HG03442 (cell line): ENCODE results near the gene UBE2Z.
"Not testable (repeated sequence)": the region's sequence is repeated elsewhere in the genome, so short reads cannot be mapped to it uniquely, and the experiment has no call there.

Experiments
- ATAC-seq: cut with Tn5 transposase; IDR thresholded peaks from one replicate; pipeline ENCODE4 v1.9.1; 2021; ENCODE audit warnings: mild to moderate bottlenecking, moderate library complexity; ENCODE audit not compliant: unreplicated experiment

The UBE2Z gene

GRCh38 chr17:48903401-48903800 lies 4.8 kb upstream of the UBE2Z start:
- no peak for ATAC-seq

- ATAC-seq = no peak
Observed at GRCh38 chr17:48904428-48904827, 3.8 kb upstream of the UBE2Z start.

GRCh38 chr17:48905987-48906515 lies 2.2 kb upstream of the UBE2Z start:
- ATAC-seq = no peak

GRCh38 chr17:48907713-48908046 lies 527 bp upstream of the UBE2Z start:
- no peak for ATAC-seq

GRCh38 chr17:48908853-48909394 lies 717 bp downstream of the UBE2Z start:
- ATAC-seq = peak; percentile 20

- no peak for ATAC-seq
Observed at GRCh38 chr17:48909783-48910182, 1.6 kb downstream of the UBE2Z start.

GRCh38 chr17:48910370-48910769 lies 2.2 kb downstream of the UBE2Z start:
- no peak for ATAC-seq

- no peak for ATAC-seq
Observed at GRCh38 chr17:48912476-48912875, 4.3 kb downstream of the UBE2Z start.

- peak; percentile 89 for ATAC-seq
Observed at GRCh38 chr17:48915459-48916282, 7.5 kb downstream of the UBE2Z start.

GRCh38 chr17:48925251-48925990 lies 17.2 kb downstream of the UBE2Z start:
- ATAC-seq = no peak

- ATAC-seq = no peak
Observed at GRCh38 chr17:48925991-48926342, 17.8 kb downstream of the UBE2Z start.

- ATAC-seq = no peak
Observed at GRCh38 chr17:48927978-48928745, 20.0 kb downstream of the UBE2Z start.

GRCh38 chr17:48928876-48929811 lies 20.9 kb downstream of the UBE2Z start:
- no peak for ATAC-seq

GRCh38 chr17:48929812-48930165 lies 21.6 kb downstream of the UBE2Z start:
- no peak for ATAC-seq

GRCh38 chr17:48930435-48930873 lies 22.2 kb downstream of the UBE2Z start:
- ATAC-seq = no peak

- no peak for ATAC-seq
Observed at GRCh38 chr17:48933035-48933434, 24.8 kb downstream of the UBE2Z start.

- peak; percentile 88 for ATAC-seq
Observed at GRCh38 chr17:48944515-48945260, 36.5 kb downstream of the UBE2Z start, which contains the start of gene SNF8. TSS of gene SNF8 (minus strand) at chr17:48944842. CDS start at chr17:48944734, 108 bp downstream.

GRCh38 chr17:48945261-48945651 lies 37.0 kb downstream of the UBE2Z start:
- not testable (repeated sequence) for ATAC-seq

GRCh38 chr17:48951572-48951971 lies 43.4 kb downstream of the UBE2Z start:
- no peak for ATAC-seq
